Omental fat pad (tissue), 4 donors: ENCODE data around the gene FXYD1. TPM values are rescaled to one million over a fixed set of nuclear protein-coding genes. Genes with fewer than 3 reads are reported as not detected.

Source experiments
- ATAC-seq: fragments of 150-250 bp; one replicate; pipeline ENCODE4 v1.9.1; 2016; ENCODE audit warnings: mild to moderate bottlenecking, moderate library complexity; ENCODE audit not compliant: low FRiP score
- DNase-seq: peaks from one replicate; pipeline ENCODE4 v3.0.0-alpha.2; 2019; ENCODE audit warnings: low spot score
- small RNA-seq: library from RNA; depleted of rRNA; stranded (forward); fragments of <200 nt; gene quantifications from one replicate; pipeline ENCODE3, GENCODE V24; 2016
- total RNA-seq, 4 donors: library from RNA; depleted of rRNA; stranded (reverse); fragments of >200 nt; gene quantifications; one replicate each; pipeline ENCODE4 v1.1.0, GENCODE V29; 2016
- TF ChIP-seq, protein P1 (sequence below), 3 donors: fragments of 450-650 bp; IDR thresholded peaks; one replicate each; pipeline ENCODE4 v1.5.1; 2016 to 2017; ENCODE audit warnings: antibody characterized with exemption in 3 of 3, mild to moderate bottlenecking in 3 of 3, moderate library complexity in 2 of 3

The FXYD1 gene
- total RNA-seq, 4 donors from 2014 or later = 20.5 to 32.2 (median 25.7) TPM

DNA sequence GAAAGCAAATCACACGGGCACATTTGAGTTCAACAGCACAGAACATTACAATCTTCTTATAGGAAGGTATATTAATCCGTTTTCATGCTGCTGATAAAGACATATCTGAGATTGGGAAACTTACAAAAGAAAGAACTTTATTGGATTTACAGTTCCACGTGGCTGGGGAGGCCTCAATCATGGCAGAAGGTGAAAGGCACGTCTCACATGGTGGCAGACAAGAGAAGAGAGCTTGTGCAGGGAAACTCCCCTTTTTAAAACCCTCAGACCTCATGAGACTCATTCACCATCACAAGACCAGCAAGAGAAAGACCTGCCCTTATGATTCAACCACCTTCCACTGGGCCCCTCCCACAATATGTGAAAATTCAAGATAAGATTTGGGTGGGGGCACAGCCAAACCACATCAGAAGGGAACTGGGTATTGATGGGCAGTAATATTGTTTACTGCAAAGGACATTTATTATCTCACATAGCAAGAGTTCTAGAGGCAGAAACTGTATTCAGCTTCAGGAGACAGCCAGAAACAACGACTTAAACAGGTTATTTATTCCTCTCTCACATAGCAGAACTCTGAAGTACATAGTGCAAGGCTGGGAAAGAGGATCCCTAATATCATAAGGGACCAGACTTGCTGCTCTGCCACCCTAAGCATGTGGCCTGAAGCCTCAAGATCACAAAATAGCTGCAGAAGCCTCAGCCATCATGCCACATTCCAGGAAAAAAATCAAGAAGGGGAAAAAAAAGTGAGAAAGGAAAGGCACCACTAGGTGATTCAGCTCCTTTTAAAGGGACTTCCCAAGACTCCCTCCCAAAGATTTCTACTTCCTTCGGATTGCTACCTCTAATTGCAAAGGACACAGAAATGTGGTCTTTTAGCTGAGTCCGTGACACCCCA, 39.0 kb downstream of the FXYD1 start:
- TF ChIP-seq, protein P1, sequence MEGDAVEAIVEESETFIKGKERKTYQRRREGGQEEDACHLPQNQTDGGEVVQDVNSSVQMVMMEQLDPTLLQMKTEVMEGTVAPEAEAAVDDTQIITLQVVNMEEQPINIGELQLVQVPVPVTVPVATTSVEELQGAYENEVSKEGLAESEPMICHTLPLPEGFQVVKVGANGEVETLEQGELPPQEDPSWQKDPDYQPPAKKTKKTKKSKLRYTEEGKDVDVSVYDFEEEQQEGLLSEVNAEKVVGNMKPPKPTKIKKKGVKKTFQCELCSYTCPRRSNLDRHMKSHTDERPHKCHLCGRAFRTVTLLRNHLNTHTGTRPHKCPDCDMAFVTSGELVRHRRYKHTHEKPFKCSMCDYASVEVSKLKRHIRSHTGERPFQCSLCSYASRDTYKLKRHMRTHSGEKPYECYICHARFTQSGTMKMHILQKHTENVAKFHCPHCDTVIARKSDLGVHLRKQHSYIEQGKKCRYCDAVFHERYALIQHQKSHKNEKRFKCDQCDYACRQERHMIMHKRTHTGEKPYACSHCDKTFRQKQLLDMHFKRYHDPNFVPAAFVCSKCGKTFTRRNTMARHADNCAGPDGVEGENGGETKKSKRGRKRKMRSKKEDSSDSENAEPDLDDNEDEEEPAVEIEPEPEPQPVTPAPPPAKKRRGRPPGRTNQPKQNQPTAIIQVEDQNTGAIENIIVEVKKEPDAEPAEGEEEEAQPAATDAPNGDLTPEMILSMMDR (IDR thresholded peaks at IDR 0.05) = no peak
- DNase-seq (no peak), ATAC-seq (no peak)

DNA sequence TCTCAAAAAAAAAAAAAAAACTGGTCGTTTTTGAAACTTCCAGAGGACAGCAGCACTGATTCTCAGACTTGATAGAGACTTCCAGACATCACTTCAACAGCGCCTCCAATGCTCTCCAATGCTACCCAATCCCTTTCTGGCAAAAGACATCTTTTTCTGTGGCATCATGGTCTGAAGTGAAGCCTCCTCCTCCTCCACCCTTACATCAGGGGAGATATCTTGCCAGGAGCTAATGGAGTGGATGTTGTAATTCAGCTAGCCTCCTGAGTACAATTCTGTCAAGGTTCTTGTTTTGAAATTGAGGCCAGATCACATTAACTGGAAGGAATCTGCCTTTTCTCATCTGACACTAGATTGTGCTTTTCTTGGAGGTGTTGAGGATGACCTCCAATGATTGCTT, 40.1 kb downstream of the FXYD1 start:
- ATAC-seq = peak; percentile 80
- DNase-seq = no peak

DNA sequence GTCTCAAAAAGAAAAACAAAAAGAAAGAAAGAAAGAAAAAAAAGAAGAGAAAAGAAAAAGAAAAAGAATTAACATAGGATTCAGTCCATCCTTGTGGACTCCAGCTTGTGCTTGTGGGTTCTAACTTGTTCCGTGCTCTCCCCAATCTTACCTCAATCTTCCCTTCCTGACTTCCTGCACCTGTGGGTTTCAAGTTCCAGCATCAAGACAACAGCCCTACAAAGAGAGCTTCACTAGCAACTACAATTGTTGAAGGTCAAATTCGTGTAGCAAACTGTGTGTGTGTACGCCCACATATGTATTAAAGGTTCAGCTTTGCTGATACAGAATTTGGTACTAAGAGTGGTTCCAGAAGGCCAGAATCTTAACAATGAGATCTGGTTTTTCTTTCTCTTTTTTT, 41.2 kb downstream of the FXYD1 start:
- ATAC-seq (no peak), DNase-seq (no peak)
- TF ChIP-seq, protein P1 (IDR thresholded peaks at IDR 0.05) = no peak

More for the DNA sequence above, 40.1 kb downstream of the FXYD1 start:
- TF ChIP-seq, protein P1 (IDR thresholded peaks at IDR 0.05) = no peak

DNA sequence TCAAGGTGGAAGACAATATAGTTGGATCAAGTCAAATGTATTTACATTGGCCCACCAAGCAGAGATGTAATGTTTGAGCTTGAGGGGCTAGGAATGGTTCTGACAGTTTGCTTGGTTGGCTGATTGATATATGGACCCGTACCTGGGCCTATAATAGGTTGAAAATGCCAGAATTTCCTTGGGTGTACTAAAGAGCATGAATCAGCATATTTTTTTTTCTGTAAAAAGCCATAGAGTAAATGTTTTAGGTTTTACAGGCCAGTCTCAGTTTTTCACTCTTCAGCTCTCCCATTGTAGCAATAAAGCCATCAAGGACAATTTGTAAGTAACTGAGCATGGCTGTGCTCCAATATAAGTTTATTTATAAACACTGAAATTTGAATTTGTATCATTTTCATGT, 42.8 kb downstream of the FXYD1 start:
- TF ChIP-seq, protein P1 (IDR thresholded peaks at IDR 0.05) = no peak
- no peak for DNase-seq
- no peak for ATAC-seq

DNA sequence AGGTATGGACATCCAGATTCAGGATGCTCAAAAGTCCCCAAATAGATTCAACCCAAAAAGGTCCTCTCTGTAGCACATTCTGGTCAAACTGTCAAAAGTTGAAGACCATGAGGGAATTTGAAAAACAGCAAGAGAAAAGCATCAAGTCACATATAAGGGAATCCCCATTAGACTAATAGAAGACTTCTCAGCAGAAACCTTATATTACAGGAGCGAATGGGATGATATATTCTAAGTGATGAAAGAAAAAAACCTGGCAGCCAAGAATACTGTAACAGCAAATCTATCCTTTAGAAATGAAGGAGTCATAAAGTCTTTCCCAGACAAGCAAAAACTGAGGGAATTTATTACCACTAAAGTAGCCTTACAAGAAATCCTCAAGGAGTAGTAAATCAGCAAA, 45.6 kb downstream of the FXYD1 start:
- TF ChIP-seq, protein P1 (IDR thresholded peaks at IDR 0.05) = no peak
- ATAC-seq (no peak), DNase-seq (no peak)

DNA sequence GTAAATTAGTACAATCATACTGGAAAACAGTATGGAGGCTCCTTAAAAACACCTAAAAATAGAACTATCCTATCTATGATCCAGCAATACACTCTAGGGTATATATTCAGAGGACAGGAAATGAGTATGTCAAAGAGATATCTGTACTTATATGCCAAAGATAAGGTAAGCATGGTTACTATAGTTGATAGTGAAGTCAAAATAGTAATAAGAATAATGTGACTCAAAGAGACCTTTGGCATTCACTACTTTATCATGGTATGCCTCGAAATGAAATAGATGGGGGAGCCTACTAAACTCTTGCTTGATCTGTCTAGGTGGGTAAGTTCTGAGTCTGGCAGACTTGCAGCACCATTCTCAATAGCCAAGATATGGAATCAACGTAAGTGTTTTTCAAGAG, 46.3 kb downstream of the FXYD1 start:
- DNase-seq = no peak
- TF ChIP-seq, protein P1 (IDR thresholded peaks at IDR 0.05) = no peak
- ATAC-seq = no peak

Small RNAs within 50 kb of the gene (small RNA-seq; reads per million reads assigned to genes)
- not detected for gene AC020907.2

Other genes with a start within 250 kb of the FXYD1 start
- gene ZNF30, start 211.9 kb upstream of the FXYD1 start, total RNA-seq = 1 to 10 TPM in 2 of 4 donors, under 1 TPM in 2; 0.93 to 3.9 (median 1.5) TPM
- gene ZNF792, start 174.6 kb upstream of the FXYD1 start, total RNA-seq = 10 to 100 TPM in 2 of 4 donors, 1 to 10 TPM in 2; 3.7 to 29.3 (median 8.7) TPM
- gene GRAMD1A, start 138.5 kb upstream of the FXYD1 start, total RNA-seq = 10 to 100 TPM; 34.7 to 70.7 (median 43.3) TPM
- gene SCN1B, start 108.4 kb upstream of the FXYD1 start, total RNA-seq = 10 to 100 TPM in 3 of 4 donors, 1 to 10 TPM in 1; 8.0 to 23.2 (median 11.8) TPM
- gene HPN, start 97.1 kb upstream of the FXYD1 start, total RNA-seq = 1 to 10 TPM in 3 of 4 donors, under 1 TPM in 1; 0.95 to 1.4 (median 1.2) TPM
- 1 to 10 TPM in 1 of 4 donors, under 1 TPM in 1, not detected in 2; 0.38 to 2.6 TPM for gene FXYD3, start 23.0 kb upstream of the FXYD1 start, total RNA-seq
- gene LGI4, start 3.8 kb upstream of the FXYD1 start, total RNA-seq = 10 to 100 TPM in 1 of 4 donors, 1 to 10 TPM in 3; 6.2 to 31.1 (median 8.3) TPM
- gene FXYD7, start 4.4 kb downstream of the FXYD1 start, total RNA-seq = not detected
- 100 to 1,000 TPM in 1 of 4 donors, 10 to 100 TPM in 3; 68.9 to 129 (median 88.8) TPM for gene FXYD5, start 15.9 kb downstream of the FXYD1 start, total RNA-seq
- not detected for gene FAM187B, start 89.9 kb downstream of the FXYD1 start, total RNA-seq
- gene LSR, start 110.2 kb downstream of the FXYD1 start, total RNA-seq = 10 to 100 TPM; 10.4 to 30.9 (median 17.9) TPM
- gene USF2, start 130.1 kb downstream of the FXYD1 start, total RNA-seq = 100 to 1,000 TPM in 2 of 4 donors, 10 to 100 TPM in 2; 67.0 to 106 (median 92.0) TPM
- 1 to 10 TPM in 1 of 4 donors, not detected in 3; 1.3 TPM for gene HAMP, start 143.7 kb downstream of the FXYD1 start, total RNA-seq
- gene MAG, start 153.3 kb downstream of the FXYD1 start, total RNA-seq = not detected
- gene CD22, start 190.4 kb downstream of the FXYD1 start, total RNA-seq = 1 to 10 TPM; 1.3 to 5.8 (median 2.7) TPM
- not detected for gene FFAR1, start 209.1 kb downstream of the FXYD1 start, total RNA-seq
- 1 to 10 TPM in 3 of 4 donors, under 1 TPM in 1; 0.95 to 5.5 (median 2.2) TPM for gene FFAR3, start 219.6 kb downstream of the FXYD1 start, total RNA-seq
- under 1 TPM in 2 of 4 donors, not detected in 2; 0.37 to 0.79 TPM for gene GPR42, start 232.2 kb downstream of the FXYD1 start, total RNA-seq